GM12874 (cell line): ENCODE measurements around the gene ENG.

ENCODE experiments used
- TF ChIP-seq, protein P1 (sequence below): IDR thresholded peaks from 2 replicates; pipeline ENCODE4 v1.5.1; 2011; ENCODE audit warnings: low read depth, mild to moderate bottlenecking, control low read depth, low read length, moderate library complexity; ENCODE audit not compliant: insufficient read depth

Gene ENG

DNA sequence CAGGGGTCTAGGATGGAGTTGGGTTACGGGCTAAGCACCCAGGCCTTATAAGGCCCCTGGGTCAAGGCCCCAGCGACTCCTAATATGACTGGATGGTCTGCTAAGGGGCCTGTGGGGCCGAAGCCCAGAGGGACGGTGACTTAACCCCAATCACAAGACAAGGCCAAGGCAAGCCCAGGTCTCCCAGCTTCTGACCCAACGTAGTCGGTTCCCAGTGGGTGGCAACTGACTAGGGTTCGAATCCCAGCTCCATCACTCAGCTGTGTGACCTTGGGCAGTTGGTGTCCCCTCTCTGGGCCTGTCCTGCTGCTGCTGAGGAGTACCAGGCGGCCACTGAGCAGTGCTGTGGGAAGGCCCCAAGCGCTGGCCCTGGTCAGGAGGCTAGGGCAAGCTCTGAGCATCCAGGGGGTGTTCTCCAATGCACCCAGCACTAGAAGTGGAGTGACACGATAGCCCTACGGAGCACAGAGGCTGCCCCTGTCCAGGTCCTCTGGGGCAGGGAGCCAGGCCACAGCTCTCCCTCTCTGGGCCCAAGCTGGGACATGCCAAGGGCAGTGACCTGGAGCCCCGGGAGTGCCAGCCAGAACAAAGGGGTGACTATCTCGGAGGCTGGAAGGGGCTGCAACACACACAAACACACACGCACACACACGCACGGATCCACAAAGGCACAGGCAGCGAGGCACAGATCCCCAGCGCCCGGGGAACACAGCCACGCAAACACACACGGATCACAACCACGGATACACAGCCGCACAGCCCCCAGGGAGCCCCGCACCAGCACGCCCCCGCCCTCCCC, 22.5 kb upstream of the ENG start:
- TF ChIP-seq, protein P1, sequence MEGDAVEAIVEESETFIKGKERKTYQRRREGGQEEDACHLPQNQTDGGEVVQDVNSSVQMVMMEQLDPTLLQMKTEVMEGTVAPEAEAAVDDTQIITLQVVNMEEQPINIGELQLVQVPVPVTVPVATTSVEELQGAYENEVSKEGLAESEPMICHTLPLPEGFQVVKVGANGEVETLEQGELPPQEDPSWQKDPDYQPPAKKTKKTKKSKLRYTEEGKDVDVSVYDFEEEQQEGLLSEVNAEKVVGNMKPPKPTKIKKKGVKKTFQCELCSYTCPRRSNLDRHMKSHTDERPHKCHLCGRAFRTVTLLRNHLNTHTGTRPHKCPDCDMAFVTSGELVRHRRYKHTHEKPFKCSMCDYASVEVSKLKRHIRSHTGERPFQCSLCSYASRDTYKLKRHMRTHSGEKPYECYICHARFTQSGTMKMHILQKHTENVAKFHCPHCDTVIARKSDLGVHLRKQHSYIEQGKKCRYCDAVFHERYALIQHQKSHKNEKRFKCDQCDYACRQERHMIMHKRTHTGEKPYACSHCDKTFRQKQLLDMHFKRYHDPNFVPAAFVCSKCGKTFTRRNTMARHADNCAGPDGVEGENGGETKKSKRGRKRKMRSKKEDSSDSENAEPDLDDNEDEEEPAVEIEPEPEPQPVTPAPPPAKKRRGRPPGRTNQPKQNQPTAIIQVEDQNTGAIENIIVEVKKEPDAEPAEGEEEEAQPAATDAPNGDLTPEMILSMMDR = no peak

DNA sequence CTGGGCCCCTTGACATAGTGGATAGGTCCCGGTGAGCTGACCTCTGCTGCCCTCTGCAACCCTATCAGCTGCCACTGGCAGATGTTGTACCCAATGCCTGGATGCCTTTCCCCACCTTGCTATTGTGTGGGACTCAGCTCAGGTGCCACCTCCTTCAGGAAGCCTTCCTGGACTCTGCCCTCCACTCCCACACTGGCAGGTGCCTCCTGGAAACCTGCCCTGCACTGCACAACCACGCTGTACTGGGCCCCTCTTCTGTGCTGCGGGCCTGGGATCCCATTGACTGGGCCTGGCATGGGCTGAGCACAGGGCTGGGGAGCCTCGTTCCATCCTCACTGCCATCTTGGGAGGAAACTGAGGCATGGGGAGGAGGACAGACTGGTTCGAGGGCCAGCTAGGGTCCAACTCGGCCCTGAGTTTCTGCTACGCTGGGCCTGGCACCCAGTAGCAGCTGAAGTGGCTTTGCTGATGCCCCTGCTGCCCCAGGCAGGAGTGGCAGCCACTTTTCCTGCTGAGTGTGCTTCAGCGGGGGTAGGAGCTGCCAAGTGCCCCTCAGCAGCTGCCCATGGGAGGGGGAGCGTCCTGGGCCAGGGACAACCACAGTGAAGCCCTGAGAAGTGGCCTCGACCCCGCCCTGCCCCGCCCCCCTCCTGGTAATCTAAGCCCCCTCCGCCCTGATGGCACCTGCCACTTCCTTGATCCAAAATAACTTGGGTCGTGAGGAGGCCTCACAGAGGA, 21.7 kb upstream of the ENG start:
- TF ChIP-seq, protein P1 = no peak

DNA sequence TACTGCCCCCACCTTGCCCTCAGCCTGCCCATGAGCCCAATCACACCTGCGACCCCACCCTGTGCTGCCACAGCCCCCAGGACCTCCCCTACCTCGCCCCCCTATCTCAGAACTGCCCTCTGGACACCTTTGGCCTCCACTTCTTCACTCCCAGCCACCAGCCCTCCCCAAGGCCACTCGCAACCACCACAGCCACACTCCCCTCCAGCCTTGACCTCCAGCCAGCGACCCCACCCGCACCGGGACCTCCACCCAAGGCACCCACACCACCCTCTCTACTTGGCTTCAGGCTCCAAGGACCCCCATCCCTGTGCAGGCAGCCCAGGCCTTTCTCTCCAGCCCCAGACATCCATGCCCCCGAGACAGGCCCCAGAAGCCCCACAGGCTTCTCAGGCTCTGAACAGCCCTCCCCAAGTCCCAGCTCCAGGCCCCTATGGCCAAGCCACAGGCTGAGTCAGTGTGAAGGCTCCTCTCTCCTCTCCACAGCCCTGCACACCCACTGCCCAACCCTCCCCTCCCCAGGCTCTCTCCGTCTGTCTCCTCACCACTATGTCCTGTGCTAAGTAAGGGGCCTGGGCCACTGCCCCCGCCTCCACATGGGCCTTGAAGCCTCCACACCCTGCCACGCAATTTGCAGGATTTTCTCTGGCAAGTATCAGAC, 21.0 kb upstream of the ENG start:
- TF ChIP-seq, protein P1 = no peak

DNA sequence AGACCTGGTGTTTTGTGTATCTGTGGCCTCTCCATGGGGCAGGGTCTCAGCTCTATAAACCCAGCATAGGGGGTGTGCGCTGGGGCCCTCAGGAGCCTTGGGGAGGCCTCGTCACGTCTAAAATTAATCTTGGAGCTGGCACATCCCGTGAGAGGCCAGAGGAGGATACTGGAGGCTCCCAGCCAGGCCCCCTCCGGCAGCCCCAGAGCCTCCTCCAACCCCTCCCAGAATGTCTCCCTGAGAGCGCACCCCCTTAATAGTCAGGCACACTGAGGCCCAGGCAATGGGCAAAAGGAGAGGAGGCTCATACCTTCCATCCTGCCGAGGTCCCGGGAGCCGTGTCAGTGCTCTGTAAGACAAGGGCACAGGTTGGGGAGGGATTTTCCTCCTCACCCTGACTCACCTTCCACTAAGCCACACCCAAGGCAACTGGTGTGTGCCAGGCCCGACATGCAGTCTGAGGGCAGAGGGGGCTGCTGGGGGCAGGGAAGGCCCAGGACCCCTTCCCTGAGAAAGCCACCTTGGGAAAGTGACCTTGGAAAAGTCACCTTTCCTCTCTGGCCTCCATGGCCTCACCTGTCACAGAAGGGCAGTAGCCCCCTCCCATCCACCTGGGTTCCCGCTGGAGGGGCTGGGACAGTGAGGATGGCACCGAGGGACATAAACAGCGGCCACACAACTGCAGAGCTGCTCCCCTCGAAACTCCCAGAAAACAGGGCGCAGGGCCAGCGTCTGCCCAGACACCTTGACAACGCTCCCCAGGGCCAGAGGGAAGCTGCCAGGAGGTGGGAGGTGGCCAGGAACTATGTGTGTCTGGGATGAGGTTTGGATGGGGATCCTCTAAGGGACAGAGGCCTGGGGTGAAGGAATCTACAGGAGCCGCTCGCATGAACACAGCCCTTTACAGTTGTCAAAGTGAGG, 20.1 kb upstream of the ENG start:
- TF ChIP-seq, protein P1 = no peak

DNA sequence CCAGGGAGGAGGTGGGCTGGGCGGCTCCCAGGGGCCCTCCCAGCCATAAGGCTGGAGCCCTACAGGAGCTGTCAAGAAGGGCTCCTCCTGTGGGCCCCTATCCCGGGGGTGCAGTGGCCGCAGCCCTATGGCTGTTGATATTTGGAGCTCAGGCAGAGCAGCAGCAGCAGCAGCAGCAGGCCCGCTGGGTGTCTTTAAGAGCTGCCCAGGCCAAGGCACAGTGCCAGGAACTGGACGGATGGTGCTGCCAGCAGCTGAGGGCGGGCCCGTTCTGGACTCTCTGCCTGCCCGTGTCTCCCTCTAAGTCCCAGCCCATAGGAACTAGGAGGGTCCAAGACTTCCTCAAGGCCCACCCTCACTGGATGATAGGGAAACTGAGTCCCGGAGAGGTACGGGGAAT, 19.4 kb upstream of the ENG start:
- TF ChIP-seq, protein P1 = no peak

DNA sequence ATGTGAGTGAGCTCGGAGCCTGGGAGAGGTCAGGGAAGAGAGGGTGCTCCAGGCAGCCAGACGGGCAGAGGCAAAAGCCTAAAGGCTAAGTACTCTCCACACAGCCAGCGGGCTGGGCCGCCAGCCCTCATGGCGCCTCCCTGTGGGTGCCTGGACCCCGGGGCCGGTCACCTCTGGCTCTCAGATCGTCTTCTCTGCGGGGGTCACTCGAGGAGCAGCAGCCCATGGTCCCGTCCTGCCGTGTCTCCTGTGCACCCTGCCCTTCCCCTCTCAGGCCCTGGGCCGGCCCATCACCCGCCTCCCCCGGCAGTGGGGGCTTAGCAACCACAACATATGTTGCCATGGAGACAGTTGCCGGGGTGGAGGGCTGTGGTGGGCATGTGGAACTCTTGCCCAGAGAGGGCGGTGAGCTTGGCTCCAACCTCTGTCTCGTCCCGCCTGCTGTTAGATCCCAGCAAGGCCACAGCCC, 18.8 kb upstream of the ENG start:
- TF ChIP-seq, protein P1 = no peak
